MM.1S (cell line): ENCODE measurements around the gene NTRK1.
"Not testable (repeated sequence)": the region's sequence is repeated elsewhere in the genome, so short reads cannot be mapped to it uniquely, and the experiment has no call there.

ENCODE experiments used
- CTCF ChIP-seq: fragments of 300-600 bp; sonication (generic); IDR thresholded peaks from 2 replicates; pipeline ENCODE4 v1.5.1; 2016; ENCODE audit warnings: antibody characterized with exemption, low read length, mixed read lengths
- EZH2 ChIP-seq: fragments of 300-600 bp; sonication (generic); optimal IDR thresholded peaks from 2 replicates; pipeline ENCODE3; 2017; ENCODE audit warnings: low read depth, mild to moderate bottlenecking, antibody characterized with exemption, low read length, mixed read lengths

GRCh38 chr1:156926695-156927094 is 66.0 kb downstream of the NTRK1 start:
- TF ChIP-seq CTCF, EZH2: not testable (repeated sequence)
